Neuronal stem cell (in vitro differentiated cells): ENCODE results near the gene PIP5K1A.

Experiments used
- DNase-seq: peaks from one replicate; pipeline ENCODE4 v3.0.0-alpha.2; 2013; ENCODE audit warnings: low spot score
- H2AFZ ChIP-seq: one replicate; pipeline ENCODE4 v1.6.1; 2013; ENCODE audit warnings: mild to moderate bottlenecking, low read length, inconsistent platforms
- H2AK5ac ChIP-seq: 2 replicates; pipeline ENCODE4 v1.6.1; 2013; ENCODE audit warnings: low read depth, mild to moderate bottlenecking, inconsistent platforms, low read length, moderate library complexity, mixed read lengths
- H2BK120ac ChIP-seq: 2 replicates; pipeline ENCODE4 v1.6.1; 2013; ENCODE audit warnings: low read depth, mild to moderate bottlenecking, inconsistent platforms, low read length, moderate library complexity, mixed read lengths
- H2BK12ac ChIP-seq: one replicate; pipeline ENCODE4 v1.6.1; 2013; ENCODE audit warnings: low read length, inconsistent platforms
- H2BK15ac ChIP-seq: 2 replicates; pipeline ENCODE4 v1.6.1; 2013; ENCODE audit warnings: mild to moderate bottlenecking, low read length, inconsistent platforms, mixed read lengths
- H2BK5ac ChIP-seq: one replicate; pipeline ENCODE4 v1.6.1; 2013; ENCODE audit warnings: inconsistent platforms, mild to moderate bottlenecking, low read length, moderate library complexity
- H3K14ac ChIP-seq: one replicate; pipeline ENCODE4 v1.6.1; 2013; ENCODE audit warnings: low read length, inconsistent platforms
- H3K18ac ChIP-seq: 2 replicates; pipeline ENCODE4 v1.6.1; 2013; ENCODE audit warnings: low read length, inconsistent platforms
- H3K23ac ChIP-seq: 2 replicates; pipeline ENCODE4 v1.6.1; 2013; ENCODE audit warnings: low read depth, mild to moderate bottlenecking, mixed read lengths, low read length, inconsistent platforms; ENCODE audit not compliant: poor library complexity
- H3K27ac ChIP-seq: replicated peaks from 3 replicates; pipeline ENCODE4 v1.5.1; 2013; ENCODE audit warnings: low read length, inconsistent platforms
- H3K27me3 ChIP-seq, 3 experiments: 2 replicates each; pipeline ENCODE4 v1.6.1; 2013; ENCODE audit warnings: low read length in 3 of 3, mild to moderate bottlenecking in 2 of 3, inconsistent platforms in 1 of 3, low read depth in 1 of 3, mixed read lengths in 1 of 3, moderate library complexity in 1 of 3; ENCODE audit not compliant: control insufficient read depth in 3 of 3, insufficient read depth in 3 of 3
- H3K36me3 ChIP-seq, 2 donors: replicated peaks in 1 of 2; 2 replicates each; pipeline ENCODE4 v1.6.1; 2013; ENCODE audit warnings: low read length in 2 of 2; ENCODE audit not compliant: control insufficient read depth in 2 of 2, insufficient read depth in 2 of 2
- H3K4ac ChIP-seq: 2 replicates; pipeline ENCODE4 v1.6.1; 2013; ENCODE audit warnings: inconsistent platforms, mild to moderate bottlenecking, low read length, moderate library complexity
- H3K4me1 ChIP-seq, 2 donors: 1 replicate in 1 of 2; 2 replicates in 1 of 2; pipeline ENCODE4 v1.6.1; 2013; ENCODE audit warnings: low read length in 2 of 2, low read depth in 1 of 2; ENCODE audit not compliant: control insufficient read depth in 2 of 2, insufficient read depth in 1 of 2
- H3K4me2 ChIP-seq: one replicate; pipeline ENCODE4 v1.6.1; 2013; ENCODE audit warnings: mild to moderate bottlenecking, low read length, inconsistent platforms; ENCODE audit not compliant: insufficient read depth, poor library complexity, severe bottlenecking
- H3K4me3 ChIP-seq, 2 donors: 2 replicates each; pipeline ENCODE4 v1.5.1; 2013; ENCODE audit warnings: low read length in 2 of 2, mild to moderate bottlenecking in 2 of 2, inconsistent platforms in 1 of 2, moderate library complexity in 1 of 2
- H3K79me1 ChIP-seq: one replicate; pipeline ENCODE4 v1.6.1; 2013; ENCODE audit warnings: low read depth, mild to moderate bottlenecking, inconsistent platforms, low read length, moderate library complexity
- H3K9ac ChIP-seq: one replicate; pipeline ENCODE4 v1.6.1; 2013; ENCODE audit warnings: mild to moderate bottlenecking, low read depth, low read length, inconsistent platforms; ENCODE audit not compliant: poor library complexity
- H3K9me3 ChIP-seq, 2 donors: replicated peaks in 1 of 2; 2 replicates each; pipeline versions ENCODE3 to v1.6.1; 2013; ENCODE audit warnings: low read length in 2 of 2, mild to moderate bottlenecking in 2 of 2, inconsistent platforms in 1 of 2, low read depth in 1 of 2, mixed read lengths in 1 of 2, moderate library complexity in 1 of 2; ENCODE audit not compliant: control insufficient read depth in 2 of 2, insufficient read depth in 1 of 2
- H4K8ac ChIP-seq: one replicate; pipeline ENCODE4 v1.6.1; 2013; ENCODE audit warnings: low read depth, mild to moderate bottlenecking, inconsistent platforms, low read length, moderate library complexity
- H4K91ac ChIP-seq: one replicate; pipeline ENCODE4 v1.6.1; 2013; ENCODE audit warnings: low read length, low read depth, mild to moderate bottlenecking, inconsistent platforms; ENCODE audit not compliant: poor library complexity
- WGBS, 2 donors: extraction: QIAGEN DNeasy Blood & Tissue Kit; methylation state at CpG; one replicate each; pipeline ENCODE4 v1.1.7; 2013; ENCODE audit warnings: missing lambda C conversion rate in 2 of 2, mixed read lengths in 1 of 2; ENCODE audit not compliant: insufficient read length in 2 of 2, insufficient replicate concordance in 1 of 2; ENCODE audit errors: extremely low coverage in 2 of 2; 5-methylcytosine and 5-hydroxymethylcytosine counted together

Gene PIP5K1A

GRCh38 chr1:151286619-151287340 lies 88.4 kb downstream of the PIP5K1A start:
- Histone ChIP-seq H2BK5ac (peak overlapping the region; percentile 53), H2BK12ac (no peak overlapping the region), H3K79me1 (peaks cover 25% of the 10 kb centered on the region), H2BK15ac (no peak overlapping the region), H2AK5ac (no peak overlapping the region), H3K36me3 (peaks cover 50 to 71% of the 10 kb centered on the region in 2 donors), H3K9ac (no peak overlapping the region), H3K18ac (no peak overlapping the region), H3K27ac (no peak overlapping the region), H3K4me2 (no peak overlapping the region), H3K27me3 (no peaks in the 10 kb centered on the region), H3K4ac (no peak overlapping the region), H3K14ac (no peak overlapping the region), H3K4me1 (peaks cover 2 to 8% of the 10 kb centered on the region in 2 donors), H3K4me3 (peak overlapping the region in 1 of 2 donors; percentile 57), H4K91ac (no peak overlapping the region), H4K8ac (peak overlapping the region; percentile 86), H2AFZ (no peak overlapping the region), H3K9me3 (no peaks in the 10 kb centered on the region), H3K23ac (no peak overlapping the region), H2BK120ac (no peak overlapping the region)
- DNase-seq: no peak
- WGBS, 2 donors: no CpG with 5 or more reads among the region's 10 CpGs

- H3K79me1 ChIP-seq: peaks cover 25% of the 10 kb centered on the region
- H3K18ac ChIP-seq: no peak overlapping the region
- H4K8ac ChIP-seq: peak overlapping the region; percentile 86
- H3K4me2 ChIP-seq: no peak overlapping the region
- H2AFZ ChIP-seq: no peak overlapping the region
- no peak overlapping the region for H3K14ac ChIP-seq
- peaks cover 2 to 8% of the 10 kb centered on the region in 2 donors for H3K4me1 ChIP-seq
- H2AK5ac ChIP-seq: no peak overlapping the region
- no peaks in the 10 kb centered on the region for H3K27me3 ChIP-seq
- H3K4me3 ChIP-seq: peak overlapping the region in 1 of 2 donors; percentile 57
- H2BK15ac ChIP-seq: no peak overlapping the region
- H3K9me3 ChIP-seq: no peaks in the 10 kb centered on the region
- H2BK5ac ChIP-seq: peak overlapping the region; percentile 53
- no CpG with 5 or more reads among the region's 7 CpGs for WGBS, 2 donors
- DNase-seq: no peak
- H2BK120ac ChIP-seq: no peak overlapping the region
- H3K23ac ChIP-seq: peak overlapping the region; percentile 85
- H4K91ac ChIP-seq: no peak overlapping the region
- no peak overlapping the region for H3K4ac ChIP-seq
- peaks cover 54 to 76% of the 10 kb centered on the region in 2 donors for H3K36me3 ChIP-seq
- H2BK12ac ChIP-seq: peak overlapping the region; percentile 16
- H3K27ac ChIP-seq: no peak overlapping the region
- H3K9ac ChIP-seq: no peak overlapping the region
These were observed 89.0 kb downstream of the PIP5K1A start for GRCh38 chr1:151287341-151287699.

- peak overlapping the region; percentile 85 for H3K23ac ChIP-seq
- H3K4me3 ChIP-seq: no peak overlapping the region
These were observed 89.6 kb downstream of the PIP5K1A start for GRCh38 chr1:151287767-151288500.

GRCh38 chr1:151288502-151288901 lies 90.2 kb downstream of the PIP5K1A start:
- Histone ChIP-seq H3K4ac (no peak overlapping the region), H3K18ac (no peak overlapping the region), H2BK15ac (no peak overlapping the region), H2BK12ac (no peak overlapping the region), H3K27ac (no peak overlapping the region), H3K9ac (no peak overlapping the region), H3K27me3 (no peaks in the 10 kb centered on the region), H2AFZ (no peak overlapping the region), H3K36me3 (peaks cover 64 to 88% of the 10 kb centered on the region in 2 donors), H3K14ac (no peak overlapping the region), H4K8ac (no peak overlapping the region), H2BK120ac (no peak overlapping the region), H3K4me2 (no peak overlapping the region), H2AK5ac (no peak overlapping the region), H3K23ac (no peak overlapping the region), H3K9me3 (no peaks in the 10 kb centered on the region), H3K4me3 (no peak overlapping the region), H2BK5ac (no peak overlapping the region), H3K4me1 (peaks cover 0 to 3% of the 10 kb centered on the region in 2 donors), H4K91ac (no peak overlapping the region), H3K79me1 (peaks cover 20% of the 10 kb centered on the region)
- DNase-seq: no peak
- WGBS, 2 donors: no CpG with 5 or more reads among the region's 14 CpGs

More at GRCh38 chr1:151287767-151288500, 89.6 kb downstream of the PIP5K1A start:
- Histone ChIP-seq H2AFZ (no peak overlapping the region), H3K27me3 (no peaks in the 10 kb centered on the region), H3K4me1 (peaks cover 2 to 8% of the 10 kb centered on the region in 2 donors), H4K91ac (no peak overlapping the region), H3K14ac (no peak overlapping the region), H4K8ac (peak overlapping the region; percentile 86), H3K27ac (no peak overlapping the region), H3K18ac (no peak overlapping the region), H2BK15ac (no peak overlapping the region), H3K9ac (peak overlapping the region; percentile 70), H3K9me3 (no peaks in the 10 kb centered on the region), H2BK120ac (no peak overlapping the region), H3K4me2 (no peak overlapping the region), H3K4ac (no peak overlapping the region), H2AK5ac (no peak overlapping the region), H2BK5ac (peak overlapping the region; percentile 53), H3K79me1 (peaks cover 22% of the 10 kb centered on the region), H2BK12ac (peak overlapping the region; percentile 41), H3K36me3 (peaks cover 61 to 83% of the 10 kb centered on the region in 2 donors)
- WGBS, 2 donors: no CpG with 5 or more reads among the region's 22 CpGs
- DNase-seq: no peak
